ENCODE data around the gene TRIM24.

Gene TRIM24

DNA sequence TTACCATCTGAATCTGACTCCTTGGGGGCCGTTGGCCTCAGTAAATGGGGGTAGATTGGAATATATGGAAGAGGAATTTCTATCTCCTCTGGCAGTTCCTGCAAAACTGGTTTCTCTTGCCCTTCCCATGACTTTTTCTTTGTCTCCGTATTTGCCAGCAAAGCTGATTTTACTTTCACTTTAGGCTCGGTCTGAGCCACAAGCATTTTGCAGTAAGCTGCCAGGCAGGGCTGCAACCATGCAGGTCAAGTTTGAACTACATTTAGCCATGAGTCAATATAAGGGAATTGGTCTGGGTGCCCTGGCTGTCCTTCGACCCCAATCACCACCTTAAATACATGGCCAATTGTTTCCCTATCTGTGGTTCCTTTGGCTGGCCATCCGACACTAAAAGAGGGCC is 104.3 kb downstream of the TRIM24 start:
- H3K27me3 ChIP-seq (replicated peaks): no peaks in the 10 kb centered on the region
- no peak overlapping the region for H3K4me3 ChIP-seq (ENCODE audit: low read depth, low read length)
- TF ChIP-seq, protein P1, sequence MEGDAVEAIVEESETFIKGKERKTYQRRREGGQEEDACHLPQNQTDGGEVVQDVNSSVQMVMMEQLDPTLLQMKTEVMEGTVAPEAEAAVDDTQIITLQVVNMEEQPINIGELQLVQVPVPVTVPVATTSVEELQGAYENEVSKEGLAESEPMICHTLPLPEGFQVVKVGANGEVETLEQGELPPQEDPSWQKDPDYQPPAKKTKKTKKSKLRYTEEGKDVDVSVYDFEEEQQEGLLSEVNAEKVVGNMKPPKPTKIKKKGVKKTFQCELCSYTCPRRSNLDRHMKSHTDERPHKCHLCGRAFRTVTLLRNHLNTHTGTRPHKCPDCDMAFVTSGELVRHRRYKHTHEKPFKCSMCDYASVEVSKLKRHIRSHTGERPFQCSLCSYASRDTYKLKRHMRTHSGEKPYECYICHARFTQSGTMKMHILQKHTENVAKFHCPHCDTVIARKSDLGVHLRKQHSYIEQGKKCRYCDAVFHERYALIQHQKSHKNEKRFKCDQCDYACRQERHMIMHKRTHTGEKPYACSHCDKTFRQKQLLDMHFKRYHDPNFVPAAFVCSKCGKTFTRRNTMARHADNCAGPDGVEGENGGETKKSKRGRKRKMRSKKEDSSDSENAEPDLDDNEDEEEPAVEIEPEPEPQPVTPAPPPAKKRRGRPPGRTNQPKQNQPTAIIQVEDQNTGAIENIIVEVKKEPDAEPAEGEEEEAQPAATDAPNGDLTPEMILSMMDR (IDR thresholded peaks at IDR 0.05; ENCODE audit: low read depth, low read length, missing control alignments): no peak
- in situ Hi-C loops (cut with HindIII; ENCODE audit: low pct_ligation_motif_present, low sequenced_read_pairs): no loop called here
- H3K27ac ChIP-seq: peak overlapping the region; percentile 11
- DNase-seq: peak; percentile 33
- H3K36me3 ChIP-seq (replicated peaks): peaks cover 15% of the 10 kb centered on the region

DNA sequence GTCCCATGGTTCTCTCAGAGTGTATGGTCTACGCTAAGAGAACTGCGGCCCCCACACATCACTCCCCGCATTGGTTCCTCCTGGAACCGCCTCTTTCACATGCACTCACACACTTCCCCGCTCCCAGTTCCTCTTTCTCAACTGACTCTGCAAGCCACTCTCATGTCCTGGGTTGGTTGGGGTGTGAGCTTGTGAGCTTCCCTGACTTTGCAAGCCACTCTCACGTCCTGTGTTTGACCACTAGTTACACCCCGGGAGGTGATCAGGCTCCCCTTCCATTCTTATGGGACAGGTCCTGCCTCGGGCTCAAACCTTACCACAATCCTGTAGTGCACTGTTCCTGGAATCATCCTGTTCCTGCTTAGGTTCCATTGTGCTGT is 105.0 kb downstream of the TRIM24 start:
- H3K36me3 ChIP-seq (replicated peaks): peaks cover 15% of the 10 kb centered on the region
- in situ Hi-C loops (cut with HindIII; ENCODE audit: low pct_ligation_motif_present, low sequenced_read_pairs): no loop called here
- H3K27me3 ChIP-seq (replicated peaks): no peaks in the 10 kb centered on the region
- DNase-seq: no peak
- TF ChIP-seq, protein P1 (IDR thresholded peaks at IDR 0.05; ENCODE audit: low read depth, low read length, missing control alignments): no peak
- no peak overlapping the region for H3K27ac ChIP-seq
- no peak overlapping the region for H3K4me3 ChIP-seq (ENCODE audit: low read depth, low read length)

DNA sequence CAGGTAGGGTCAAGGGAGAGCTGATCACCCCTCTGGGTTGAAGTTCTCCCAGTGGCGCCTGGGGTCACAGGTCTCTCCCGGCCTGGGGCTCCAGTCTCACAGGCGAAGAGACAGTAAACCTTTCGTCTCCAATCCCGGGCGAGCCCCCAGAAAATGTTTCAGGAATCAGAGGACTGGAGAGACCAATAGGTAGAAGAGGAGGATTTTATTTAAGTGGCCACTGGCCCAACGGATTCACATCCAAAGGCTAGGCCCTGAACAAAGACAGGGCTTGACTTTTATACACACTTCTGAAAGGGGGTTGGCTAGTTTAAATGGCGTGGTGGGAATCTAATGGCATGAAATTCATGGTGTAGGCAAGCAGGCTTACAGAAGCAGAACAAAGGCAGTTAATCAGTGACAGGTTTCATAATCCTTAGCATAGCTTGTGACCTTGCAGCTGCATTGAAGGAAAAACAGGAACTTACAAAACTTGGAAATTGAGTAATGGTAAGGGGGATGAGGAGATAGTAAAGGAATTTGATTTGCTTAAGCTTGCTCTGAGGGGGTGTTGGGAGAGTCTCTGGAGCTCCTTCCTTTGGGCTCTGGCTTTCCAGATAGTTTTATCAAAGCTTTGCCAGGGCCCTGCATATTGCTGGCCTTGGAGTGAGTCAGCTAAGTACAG is 105.5 kb downstream of the TRIM24 start:
- in situ Hi-C loops (cut with HindIII; ENCODE audit: low pct_ligation_motif_present, low sequenced_read_pairs): no loop called here
- Histone ChIP-seq H3K27me3 (replicated peaks) (no peaks in the 10 kb centered on the region), H3K4me3 (ENCODE audit: low read depth, low read length) (no peak overlapping the region), H3K36me3 (replicated peaks) (peaks cover 15% of the 10 kb centered on the region), H3K27ac (peak overlapping the region; percentile 73)
- TF ChIP-seq, protein P1 (IDR thresholded peaks at IDR 0.05; ENCODE audit: low read depth, low read length, missing control alignments): no peak
- DNase-seq: peak; percentile 62

DNA sequence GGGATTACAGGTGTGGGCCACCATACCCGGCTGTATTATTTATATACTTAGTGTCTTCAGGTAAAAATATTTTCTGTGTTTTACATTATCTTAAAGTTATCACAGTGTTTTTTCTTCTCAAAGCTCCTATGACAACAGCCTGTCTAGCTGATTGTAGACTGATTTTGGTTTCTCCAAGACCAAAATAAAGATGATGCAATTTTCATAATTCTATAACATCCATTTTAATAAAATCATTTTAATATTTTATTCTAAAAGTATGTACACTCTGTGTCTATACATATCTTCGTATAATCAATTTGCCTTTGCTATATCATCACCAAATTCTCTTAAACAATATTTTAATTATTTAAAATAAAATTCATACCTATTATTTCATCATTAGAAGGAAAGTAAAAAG is 108.6 kb downstream of the TRIM24 start:
- H3K36me3 ChIP-seq (replicated peaks): peaks cover 11% of the 10 kb centered on the region

DNA sequence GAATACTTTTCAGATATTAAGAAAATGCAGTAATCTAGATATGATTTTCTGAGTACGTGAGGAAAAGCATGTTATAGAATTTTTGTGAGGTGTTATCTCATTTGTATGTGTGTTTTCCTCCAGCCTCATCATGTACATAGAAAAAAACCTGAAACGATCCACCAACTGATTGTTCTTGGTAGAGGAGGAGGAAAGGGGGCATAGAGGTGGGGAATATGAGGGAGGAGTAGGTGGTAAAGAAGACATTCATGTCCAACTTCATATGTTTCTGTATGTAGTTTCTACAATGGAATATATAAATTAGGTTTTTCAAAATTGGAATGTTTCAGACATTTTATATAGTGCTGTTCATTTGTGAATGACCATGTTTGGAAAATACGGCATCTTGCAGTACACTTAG is 109.4 kb downstream of the TRIM24 start:
- TF ChIP-seq, protein P1 (IDR thresholded peaks at IDR 0.05; ENCODE audit: low read depth, low read length, missing control alignments): no peak
- H3K4me3 ChIP-seq (ENCODE audit: low read depth, low read length): no peak overlapping the region
- no peak for DNase-seq
- H3K27me3 ChIP-seq (replicated peaks): no peaks in the 10 kb centered on the region
- in situ Hi-C loops (cut with HindIII; ENCODE audit: low pct_ligation_motif_present, low sequenced_read_pairs): no loop called here
- H3K27ac ChIP-seq: no peak overlapping the region
- H3K36me3 ChIP-seq (replicated peaks): peaks cover 11% of the 10 kb centered on the region

More for the DNA sequence above, 108.6 kb downstream of the TRIM24 start:
- no peaks in the 10 kb centered on the region for H3K27me3 ChIP-seq (replicated peaks)
- TF ChIP-seq, protein P1 (IDR thresholded peaks at IDR 0.05; ENCODE audit: low read depth, low read length, missing control alignments): no peak
- no peak overlapping the region for H3K27ac ChIP-seq
- no peak overlapping the region for H3K4me3 ChIP-seq (ENCODE audit: low read depth, low read length)
- in situ Hi-C loops (cut with HindIII; ENCODE audit: low pct_ligation_motif_present, low sequenced_read_pairs): no loop called here
- DNase-seq: no peak

DNA sequence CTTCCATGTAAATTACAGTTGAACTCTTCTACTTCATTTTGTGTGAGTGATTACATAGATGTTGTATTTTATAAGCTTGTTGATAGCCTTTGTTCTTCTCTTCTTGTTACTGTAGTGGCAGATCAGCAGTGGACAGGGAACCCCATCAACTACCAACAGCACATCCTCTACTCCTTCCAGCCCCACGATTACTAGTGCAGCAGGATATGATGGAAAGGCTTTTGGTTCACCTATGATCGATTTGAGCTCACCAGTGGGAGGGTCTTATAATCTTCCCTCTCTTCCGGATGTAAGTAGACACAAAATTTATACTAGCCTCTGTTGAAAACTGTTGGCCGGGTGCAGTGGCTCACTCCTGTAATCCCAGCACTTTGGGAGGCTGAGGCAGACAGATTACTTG is 110.7 kb downstream of the TRIM24 start:
- Histone ChIP-seq H3K36me3 (replicated peaks) (peaks cover 6% of the 10 kb centered on the region), H3K27ac (no peak overlapping the region), H3K27me3 (replicated peaks) (no peaks in the 10 kb centered on the region), H3K4me3 (ENCODE audit: low read depth, low read length) (no peak overlapping the region)
- TF ChIP-seq, protein P1 (IDR thresholded peaks at IDR 0.05; ENCODE audit: low read depth, low read length, missing control alignments): no peak
- no peak for DNase-seq
- in situ Hi-C loops (cut with HindIII; ENCODE audit: low pct_ligation_motif_present, low sequenced_read_pairs): no loop called here

Data from brain microvascular endothelial cell (primary cell).